ENCODE measurements around the gene ZNF516. TPM values are rescaled to one million over a fixed set of nuclear protein-coding genes. Genes with fewer than 3 reads are reported as not detected.
A peak's percentile ranks its signal among the peaks of the same experiment; 100 is the strongest.

ZNF516 gene
- polyA plus RNA-seq, 3 donors = 5.0 to 41.9 (median 8.6) TPM

DNA sequence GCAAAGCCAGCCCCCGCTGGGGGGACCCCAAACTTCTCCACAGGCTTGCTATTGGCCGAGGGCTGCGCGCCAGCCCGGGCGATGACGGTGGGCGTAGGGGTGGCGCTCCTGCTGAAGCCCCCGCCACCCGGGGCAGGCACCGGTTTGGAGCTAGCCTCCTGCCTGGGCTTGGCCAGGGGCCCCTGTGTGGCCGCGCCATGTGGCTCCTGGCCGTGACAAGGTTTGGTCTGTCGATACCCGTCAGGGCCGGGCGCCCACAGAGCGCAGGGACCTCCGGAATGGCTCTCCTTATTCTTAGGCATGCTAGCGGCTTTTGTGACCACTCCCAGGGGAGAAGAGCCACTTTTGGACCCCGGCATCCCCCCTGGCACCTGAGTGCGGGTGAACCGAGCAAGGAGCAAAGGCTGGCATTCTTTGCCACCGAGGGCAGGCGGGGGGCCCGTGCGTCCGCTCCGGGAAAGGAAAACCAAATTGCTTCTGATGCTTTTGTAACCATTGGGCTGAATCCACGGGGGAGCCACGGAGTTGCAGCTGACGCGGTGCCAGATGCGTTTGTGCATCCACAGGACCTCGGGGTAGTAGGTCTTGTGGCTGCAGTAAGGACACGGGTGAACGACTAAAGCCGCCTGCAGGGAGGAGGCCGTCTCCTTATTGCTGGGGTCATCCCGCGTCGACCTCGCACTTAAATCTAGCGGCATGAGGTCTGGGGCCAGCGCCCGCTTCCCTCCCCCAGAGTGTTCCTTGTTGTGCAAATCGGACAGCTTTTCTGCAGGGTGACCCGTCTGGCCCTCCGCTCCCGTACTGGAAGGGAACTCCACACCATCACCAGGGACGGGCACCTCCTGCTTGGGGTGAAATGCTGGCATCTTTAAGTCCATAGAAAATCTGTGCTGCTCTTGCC lies 115.6 kb downstream of the ZNF516 start:
- intact Hi-C loops (cut with micrococcal nuclease) = no loop called here
- peaks cover 18 to 26% of the 10 kb centered on the region in 2 donors for H3K4me1 ChIP-seq (ENCODE audit: control insufficient read depth in 1 of 2, insufficient read depth in 2 of 2, low read length in 2 of 2)

More for the DNA sequence above, 115.6 kb downstream of the ZNF516 start:
- Mint-ChIP-seq H3K4me1 (peaks cover 34% of the 10 kb centered on the region), H3K4me3 (no peak overlapping the region), H3K36me3 (peaks cover 43 to 61% of the 10 kb centered on the region in 2 donors), H3K27ac (peak overlapping the region in 2 of 7 donors; percentile 30 to 32), H3K27me3 (ENCODE audit: low read depth in 3 of 3) (no peaks in the 10 kb centered on the region), H3K9me3 (peaks cover 0 to 1% (median 0%) of the 10 kb centered on the region in 7 donors)
- Histone ChIP-seq H2AFZ (ENCODE audit: insufficient read depth, low read depth, low read length, poor library complexity, severe bottlenecking) (no peak overlapping the region), H3K9ac (ENCODE audit: insufficient read depth, low read length, poor library complexity, severe bottlenecking) (no peak overlapping the region), H3K27me3 (ENCODE audit: control insufficient read depth in 2 of 2, insufficient read depth in 2 of 2, low read length in 2 of 2) (no peaks in the 10 kb centered on the region), H3K9me3 (replicated peaks in 1 of 2; ENCODE audit: control insufficient read depth in 1 of 2, insufficient read depth in 1 of 2, low read length in 2 of 2) (no peaks in the 10 kb centered on the region), H3K36me3 (replicated peaks in 1 of 2; ENCODE audit: control insufficient read depth in 1 of 2, insufficient read depth in 2 of 2, low read length in 2 of 2) (peaks cover 45 to 68% of the 10 kb centered on the region in 2 donors), H4K20me1 (ENCODE audit: insufficient read depth, low read length) (peaks cover 100% of the 10 kb centered on the region), H3K79me2 (ENCODE audit: insufficient read depth, low read length) (peaks cover 98% of the 10 kb centered on the region), H3K27ac (ENCODE audit: low read depth in 1 of 2, low read length in 2 of 2) (no peak overlapping the region), H3K4me3 (replicated peaks in 1 of 3; ENCODE audit: low read depth in 2 of 3, low read length in 3 of 3) (no peak overlapping the region), H3K4me2 (replicated peaks; ENCODE audit: extremely low read depth, low read length, poor library complexity, severe bottlenecking) (no peak overlapping the region)
- 98% methylated on average over 51 of the region's 53 CpGs for WGBS (ENCODE audit: insufficient coverage)
- DNase-seq = no peak
- no peak for TF ChIP-seq CTCF (IDR thresholded peaks at IDR 0.05)
